HG02763 (cell line): Measurements from ENCODE around the gene TAF9.
"Not testable (repeated sequence)": the region's sequence is repeated elsewhere in the genome, so short reads cannot be mapped to it uniquely, and the experiment has no call there.

Experiments
- ATAC-seq: cut with Tn5 transposase; IDR thresholded peaks from one replicate; pipeline ENCODE4 v1.9.1; 2021; ENCODE audit warnings: mild to moderate bottlenecking, moderate library complexity; ENCODE audit not compliant: unreplicated experiment

TAF9 gene

GRCh38 chr5:69369340-69370121, at the start of gene TAF9, which contains the start of the genes AK6 and RAD17:
TSS of gene TAF9 (minus strand) at chr5:69369520. CDS start at chr5:69365737, 3,783 bp downstream.
TSS of gene AK6 (minus strand) at chr5:69369520. CDS start at chr5:69369490, 30 bp downstream.
TSS of gene RAD17 (plus strand) at chr5:69369818. CDS start at chr5:69372209, 2,391 bp downstream.
- ATAC-seq, result peak; percentile 88

GRCh38 chr5:69418554-69418953, 49.2 kb upstream of the TAF9 start:
- no peak for ATAC-seq

- no peak for ATAC-seq
Measured at GRCh38 chr5:69416699-69417098, 47.4 kb upstream of the TAF9 start.

GRCh38 chr5:69416180-69416579, 46.9 kb upstream of the TAF9 start:
- ATAC-seq, result no peak

GRCh38 chr5:69415584-69415958, 46.3 kb upstream of the TAF9 start:
- ATAC-seq, result no peak

GRCh38 chr5:69414885-69415583, 45.7 kb upstream of the TAF9 start, which contains the start of gene MARVELD2:
TSS of gene MARVELD2 (plus strand) at chr5:69415116. CDS start at chr5:69419386, 4,270 bp downstream.
- ATAC-seq, result no peak

GRCh38 chr5:69404659-69405330, 35.5 kb upstream of the TAF9 start:
- no peak for ATAC-seq

- no peak for ATAC-seq
Measured at GRCh38 chr5:69378376-69378775, 9.1 kb upstream of the TAF9 start.

- peak; percentile 59 for ATAC-seq
Measured at GRCh38 chr5:69374911-69375446, 5.7 kb upstream of the TAF9 start.

GRCh38 chr5:69372394-69372793, 3.1 kb upstream of the TAF9 start:
- ATAC-seq, result no peak

- ATAC-seq, result not testable (repeated sequence)
Measured at GRCh38 chr5:69370335-69370734, 1.0 kb upstream of the TAF9 start.

- no peak for ATAC-seq
Measured at GRCh38 chr5:69368458-69369339, 621 bp downstream of the TAF9 start.

- ATAC-seq, result no peak
Measured at GRCh38 chr5:69367697-69368279, 1.5 kb downstream of the TAF9 start.

- no peak for ATAC-seq
Measured at GRCh38 chr5:69364850-69365249, 4.5 kb downstream of the TAF9 start.

GRCh38 chr5:69364414-69364813, 4.9 kb downstream of the TAF9 start:
- no peak for ATAC-seq

GRCh38 chr5:69360442-69360841, 8.9 kb downstream of the TAF9 start:
- no peak for ATAC-seq

- ATAC-seq, result no peak
Measured at GRCh38 chr5:69359699-69360098, 9.6 kb downstream of the TAF9 start.

- no peak for ATAC-seq
Measured at GRCh38 chr5:69350664-69351063, 18.7 kb downstream of the TAF9 start.

- ATAC-seq, result no peak
Measured at GRCh38 chr5:69343083-69343482, 26.2 kb downstream of the TAF9 start.
